HEK293 (cell line): ENCODE measurements around the gene XPO5.
A peak's percentile ranks its signal among the peaks of the same experiment; 100 is the strongest.

Experiments used
- HIC1 ChIP-seq: fragments of 450-650 bp; formaldehyde crosslinking; IDR thresholded peaks from 2 replicates; pipeline ENCODE4 v1.5.1; 2016; ENCODE audit warnings: missing biosample characterization, missing genetic modification characterization
- KLF17 ChIP-seq: fragments of 450-650 bp; formaldehyde crosslinking; IDR thresholded peaks from 2 replicates; pipeline ENCODE4 v1.5.1; 2016; ENCODE audit warnings: missing biosample characterization, missing genetic modification characterization
- KLF8 ChIP-seq: fragments of 450-650 bp; formaldehyde crosslinking; IDR thresholded peaks from 2 replicates; pipeline ENCODE4 v1.5.1; 2016; ENCODE audit warnings: missing biosample characterization, missing genetic modification characterization
- KLF9 ChIP-seq: fragments of 450-650 bp; formaldehyde crosslinking; IDR thresholded peaks from 2 replicates; pipeline ENCODE4 v1.5.1; 2016; ENCODE audit warnings: missing biosample characterization, missing genetic modification characterization, low read depth
- PBX3 ChIP-seq: sonication (generic); formaldehyde crosslinking; IDR thresholded peaks from 2 replicates; pipeline ENCODE4 v1.8.1; 2022; ENCODE audit warnings: mild to moderate bottlenecking, moderate library complexity, missing genetic modification reagents
- PRDM2 ChIP-seq: fragments of 450-650 bp; formaldehyde crosslinking; IDR thresholded peaks from 2 replicates; pipeline ENCODE4 v1.5.1; 2016; ENCODE audit warnings: missing biosample characterization, missing genetic modification characterization, borderline replicate concordance
- SP3 ChIP-seq: fragments of 450-650 bp; formaldehyde crosslinking; IDR thresholded peaks from 2 replicates; pipeline ENCODE4 v1.5.1; 2016; ENCODE audit warnings: missing biosample characterization, missing genetic modification characterization
- ZBTB26 ChIP-seq: fragments of 450-650 bp; formaldehyde crosslinking; optimal IDR thresholded peaks from 2 replicates; pipeline ENCODE3; 2016; ENCODE audit warnings: missing biosample characterization, mild to moderate bottlenecking, missing genetic modification characterization
- ZBTB44 ChIP-seq: fragments of 450-650 bp; IDR thresholded peaks from 2 replicates; pipeline ENCODE4 v1.5.1; 2018; ENCODE audit warnings: missing biosample characterization, mild to moderate bottlenecking, missing genetic modification characterization
- ZBTB6 ChIP-seq: fragments of 450-650 bp; formaldehyde crosslinking; IDR thresholded peaks from 2 replicates; pipeline ENCODE4 v1.5.1; 2017; ENCODE audit warnings: missing biosample characterization, missing genetic modification characterization
- ZNF335 ChIP-seq: fragments of 450-650 bp; formaldehyde crosslinking; conservative IDR thresholded peaks from 2 replicates; pipeline ENCODE4 v1.5.1; 2016; ENCODE audit warnings: missing biosample characterization, missing genetic modification characterization
- ZNF561 ChIP-seq: fragments of 450-650 bp; IDR thresholded peaks from 2 replicates; pipeline ENCODE4 v1.5.1; 2018; ENCODE audit warnings: missing biosample characterization, missing genetic modification characterization, borderline replicate concordance
- ZNF596 ChIP-seq: fragments of 450-650 bp; IDR thresholded peaks from 2 replicates; pipeline ENCODE4 v1.5.0; 2018; ENCODE audit warnings: missing biosample characterization, mild to moderate bottlenecking, missing genetic modification characterization, moderate library complexity
- ZNF692 ChIP-seq: fragments of 450-650 bp; formaldehyde crosslinking; IDR thresholded peaks from 2 replicates; pipeline ENCODE4 v1.5.1; 2016; ENCODE audit warnings: missing biosample characterization, missing genetic modification characterization

Gene XPO5

GRCh38 chr6:43509984-43510826 is 65.6 kb downstream of the XPO5 start, which contains the start of gene LRRC73 (continued):
- TF ChIP-seq PBX3: peak; percentile 81
- 0 out of 2 replicates have a peak, but pooled peaks have one; percentile 8 for TF ChIP-seq ZNF335 (tag by site-specific recombination)
- peak; percentile 96 for TF ChIP-seq ZBTB6
- TF ChIP-seq ZNF561 (tag by site-specific recombination): peak; percentile 47; the same call in 1 of the 2 replicates
- TF ChIP-seq PRDM2: peak; percentile 65; the same call in 1 of the 2 replicates
- TF ChIP-seq ZBTB44 (tag by site-specific recombination): 0 out of 2 replicates have a peak, but pooled peaks have one; percentile 14
- TF ChIP-seq HIC1: peak; percentile 37; the same call in 1 of the 2 replicates
- TF ChIP-seq ZNF692 (tag by site-specific recombination): peak; percentile 30; the same call in 1 of the 2 replicates
- peak; percentile 81 for TF ChIP-seq ZBTB26 (tag by site-specific recombination)
- peak; percentile 77 for TF ChIP-seq KLF9 (tag by site-specific recombination)
- TF ChIP-seq KLF8 (tag by site-specific recombination): peak; percentile 47; the same call in 1 of the 2 replicates
- 0 out of 2 replicates have a peak, but pooled peaks have one; percentile 22 for TF ChIP-seq KLF17 (tag by site-specific recombination)
- TF ChIP-seq SP3 (tag by site-specific recombination): peak; percentile 40; the same call in 1 of the 2 replicates
- peak; percentile 69 for TF ChIP-seq ZNF596 (tag by site-specific recombination)
- TF ChIP-seq, all 188 proteins: peak for 29
